Activated CD4-positive, alpha-beta T cell treated with anti-CD3 and anti-CD28 coated beads for 4 hours (primary cell): Measurements from ENCODE around the gene ANKRD63.

ENCODE experiments used
- DNase-seq, 2 donors: peaks; one replicate each; pipeline ENCODE4 v3.0.0-alpha.2; 2020

ANKRD63 gene

DNA sequence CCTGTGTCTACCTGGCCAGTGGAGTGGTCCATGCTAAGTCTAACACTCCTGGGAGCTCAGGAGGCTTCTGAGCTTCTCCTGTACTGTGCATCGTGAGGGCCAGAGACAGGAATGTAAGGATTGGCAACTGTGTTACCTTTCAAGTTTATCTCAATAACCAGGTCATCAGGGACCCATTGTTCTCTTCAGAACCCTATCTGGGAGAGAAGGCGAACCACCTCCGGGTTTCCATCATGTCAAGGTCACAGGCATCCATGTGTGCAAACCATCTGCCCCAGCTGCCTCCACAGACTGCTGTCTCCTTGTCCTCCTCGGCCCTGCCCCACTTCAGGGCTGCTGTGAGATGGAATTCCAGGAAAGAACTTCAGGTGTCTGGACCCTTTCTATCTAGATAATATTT is 5.9 kb downstream of the ANKRD63 start:
- DNase-seq: no peak

DNA sequence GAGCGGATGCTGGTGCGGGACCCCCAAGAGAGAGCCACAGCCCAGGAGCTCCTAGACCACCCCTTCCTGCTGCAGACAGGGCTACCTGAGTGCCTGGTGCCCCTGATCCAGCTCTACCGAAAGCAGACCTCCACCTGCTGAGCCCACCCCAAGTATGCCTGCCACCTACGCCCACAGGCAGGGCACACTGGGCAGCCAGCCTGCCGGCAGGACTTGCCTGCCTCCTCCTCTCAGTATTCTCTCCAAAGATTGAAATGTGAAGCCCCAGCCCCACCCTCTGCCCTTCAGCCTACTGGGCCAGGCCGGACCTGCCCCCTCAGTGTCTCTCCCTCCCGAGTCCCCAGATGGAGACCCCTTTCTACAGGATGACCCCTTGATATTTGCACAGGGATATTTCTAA is 6.9 kb downstream of the ANKRD63 start:
- DNase-seq: no peak

GRCh38 chr15:40275523-40275922 is 7.3 kb downstream of the ANKRD63 start:
- no peak for DNase-seq

- peak; percentile 87 to 90 for DNase-seq
These were observed 8.3 kb downstream of the ANKRD63 start for GRCh38 chr15:40274350-40275274.

DNA sequence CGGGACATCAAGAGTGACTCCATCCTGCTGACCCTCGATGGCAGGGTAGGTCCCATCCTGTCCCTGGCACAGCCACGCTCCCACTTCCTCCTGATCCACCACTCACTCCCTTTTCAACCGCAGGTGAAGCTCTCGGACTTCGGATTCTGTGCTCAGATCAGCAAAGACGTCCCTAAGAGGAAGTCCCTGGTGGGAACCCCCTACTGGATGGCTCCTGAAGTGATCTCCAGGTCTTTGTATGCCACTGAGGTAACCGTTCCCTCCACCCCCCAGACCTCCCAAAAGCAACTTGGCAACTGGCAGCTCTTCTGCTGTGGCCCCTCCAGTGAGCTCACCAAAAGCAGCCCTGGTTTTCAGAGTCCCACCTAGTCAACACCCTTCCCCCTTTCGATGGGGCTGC is 9.4 kb downstream of the ANKRD63 start:
- DNase-seq: no peak

DNA sequence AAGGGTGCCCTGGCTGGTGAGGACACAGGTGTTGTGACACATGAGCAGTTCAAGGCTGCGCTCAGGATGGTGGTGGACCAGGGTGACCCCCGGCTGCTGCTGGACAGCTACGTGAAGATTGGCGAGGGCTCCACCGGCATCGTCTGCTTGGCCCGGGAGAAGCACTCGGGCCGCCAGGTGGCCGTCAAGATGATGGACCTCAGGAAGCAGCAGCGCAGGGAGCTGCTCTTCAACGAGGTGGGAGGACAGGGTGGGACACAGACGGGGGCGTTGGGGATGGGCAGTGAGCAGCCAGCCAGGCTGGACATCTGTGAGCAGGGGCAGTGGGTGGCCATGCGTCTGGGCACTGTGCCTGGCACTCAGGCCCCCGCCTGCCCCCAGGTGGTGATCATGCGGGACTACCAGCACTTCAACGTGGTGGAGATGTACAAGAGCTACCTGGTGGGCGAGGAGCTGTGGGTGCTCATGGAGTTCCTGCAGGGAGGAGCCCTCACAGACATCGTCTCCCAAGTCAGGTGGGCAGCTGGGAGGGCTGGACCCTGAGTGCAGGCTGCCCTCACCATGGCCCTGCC is 10.3 kb downstream of the ANKRD63 start:
- DNase-seq: no peak

DNA sequence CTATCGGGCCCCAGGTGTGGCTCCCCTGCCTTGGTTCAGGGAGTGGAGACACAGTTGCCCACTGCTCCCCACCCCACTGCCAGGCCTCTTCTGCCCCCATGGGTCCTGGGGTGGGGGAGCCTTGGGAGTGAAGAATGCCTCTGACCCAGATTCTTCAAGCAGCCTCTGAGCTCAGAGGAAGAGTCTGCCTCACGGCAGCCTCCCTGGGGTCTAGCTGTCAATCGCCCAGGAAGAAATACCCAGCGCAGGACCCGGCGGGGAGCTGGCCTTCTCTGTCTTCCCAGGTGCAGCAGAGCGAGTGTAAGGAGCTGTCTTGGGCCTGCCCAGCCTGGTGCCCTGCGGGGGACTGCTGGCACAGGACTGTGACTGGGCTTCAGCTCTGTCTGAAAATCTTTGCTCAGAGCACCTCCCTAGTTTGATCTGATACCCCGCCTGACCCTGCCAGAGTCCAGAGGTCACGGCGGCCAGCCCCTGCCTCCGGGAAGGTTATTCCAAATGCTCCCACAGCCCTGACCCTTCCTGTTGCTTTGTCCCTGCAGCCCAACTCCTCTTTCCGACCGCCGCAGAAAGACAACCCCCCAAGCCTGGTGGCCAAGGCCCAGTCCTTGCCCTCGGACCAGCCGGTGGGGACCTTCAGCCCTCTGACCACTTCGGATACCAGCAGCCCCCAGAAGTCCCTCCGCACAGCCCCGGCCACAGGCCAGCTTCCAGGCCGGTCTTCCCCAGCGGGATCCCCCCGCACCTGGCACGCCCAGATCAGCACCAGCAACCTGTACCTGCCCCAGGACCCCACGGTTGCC is 11.0 kb downstream of the ANKRD63 start:
- no peak for DNase-seq

- DNase-seq: no peak
These were observed 12.4 kb downstream of the ANKRD63 start for GRCh38 chr15:40270246-40270995.

DNA sequence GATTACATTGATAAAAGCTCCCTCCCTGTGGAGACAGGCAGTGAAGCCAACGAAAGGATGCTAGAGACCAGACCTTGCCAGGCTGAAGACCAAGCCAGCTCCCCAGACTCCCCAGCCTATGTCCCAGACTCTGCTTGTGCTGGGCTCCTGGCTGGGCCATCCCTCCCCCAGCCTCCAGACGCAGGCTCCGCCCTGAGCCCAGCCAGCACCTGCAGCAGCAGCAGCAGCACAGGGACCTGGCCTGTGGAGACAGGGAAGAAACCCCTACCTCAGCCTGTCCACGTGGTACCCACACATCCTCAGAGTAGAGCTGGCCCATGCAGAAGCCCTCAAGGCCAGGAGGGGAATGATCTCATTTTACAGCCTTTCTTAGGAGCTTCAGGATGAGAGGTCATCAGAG is 13.3 kb downstream of the ANKRD63 start:
- no peak for DNase-seq

DNA sequence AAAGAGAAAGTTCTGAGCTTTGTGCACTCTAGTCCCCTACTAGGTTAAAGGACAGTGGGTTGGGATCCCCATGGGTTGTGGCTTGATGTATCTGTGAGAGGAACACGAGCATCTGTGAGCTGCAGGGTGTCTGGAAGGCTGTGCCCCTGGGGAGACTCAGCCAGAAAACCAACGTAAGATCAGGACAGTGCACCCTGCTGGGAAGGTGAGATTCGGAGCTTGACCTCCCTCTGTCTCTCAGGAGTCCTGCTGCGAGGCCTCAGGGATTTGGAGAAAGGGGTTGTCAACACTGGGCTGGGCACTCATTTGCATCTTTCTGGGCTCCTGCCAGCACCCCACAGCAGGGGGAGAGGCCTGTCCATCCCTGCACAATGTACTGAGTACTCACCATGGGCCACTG is 15.2 kb downstream of the ANKRD63 start:
- DNase-seq: no peak

- no peak for DNase-seq
These were observed 16.0 kb downstream of the ANKRD63 start for GRCh38 chr15:40266828-40267304.

DNA sequence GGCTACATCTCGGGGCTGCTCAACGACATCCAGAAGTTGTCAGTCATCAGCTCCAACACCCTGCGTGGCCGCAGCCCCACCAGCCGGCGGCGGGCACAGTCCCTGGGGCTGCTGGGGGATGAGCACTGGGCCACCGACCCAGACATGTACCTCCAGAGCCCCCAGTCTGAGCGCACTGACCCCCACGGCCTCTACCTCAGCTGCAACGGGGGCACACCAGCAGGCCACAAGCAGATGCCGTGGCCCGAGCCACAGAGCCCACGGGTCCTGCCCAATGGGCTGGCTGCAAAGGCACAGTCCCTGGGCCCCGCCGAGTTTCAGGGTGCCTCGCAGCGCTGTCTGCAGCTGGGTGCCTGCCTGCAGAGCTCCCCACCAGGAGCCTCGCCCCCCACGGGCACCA is 17.0 kb downstream of the ANKRD63 start:
- no peak for DNase-seq

DNA sequence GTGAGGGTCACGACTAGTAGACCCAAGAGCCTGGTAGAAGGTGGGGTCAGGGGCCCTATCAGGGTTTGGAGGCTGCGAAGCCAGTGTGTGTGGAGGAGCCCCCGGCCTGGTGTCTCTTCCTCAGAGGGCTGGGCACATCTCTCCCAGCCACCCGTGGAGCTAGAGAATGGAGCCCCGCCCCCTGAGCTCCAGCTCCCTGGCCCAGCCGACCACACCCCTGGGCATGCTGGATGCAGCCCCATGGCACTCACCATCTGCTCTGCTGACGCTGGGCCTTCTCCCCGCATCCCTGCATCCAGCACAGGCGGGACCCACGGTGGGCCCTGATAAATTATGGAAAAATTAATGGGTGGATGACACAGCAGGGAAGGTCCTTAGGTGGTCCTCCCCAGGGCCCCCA is 17.5 kb downstream of the ANKRD63 start:
- DNase-seq: no peak

DNA sequence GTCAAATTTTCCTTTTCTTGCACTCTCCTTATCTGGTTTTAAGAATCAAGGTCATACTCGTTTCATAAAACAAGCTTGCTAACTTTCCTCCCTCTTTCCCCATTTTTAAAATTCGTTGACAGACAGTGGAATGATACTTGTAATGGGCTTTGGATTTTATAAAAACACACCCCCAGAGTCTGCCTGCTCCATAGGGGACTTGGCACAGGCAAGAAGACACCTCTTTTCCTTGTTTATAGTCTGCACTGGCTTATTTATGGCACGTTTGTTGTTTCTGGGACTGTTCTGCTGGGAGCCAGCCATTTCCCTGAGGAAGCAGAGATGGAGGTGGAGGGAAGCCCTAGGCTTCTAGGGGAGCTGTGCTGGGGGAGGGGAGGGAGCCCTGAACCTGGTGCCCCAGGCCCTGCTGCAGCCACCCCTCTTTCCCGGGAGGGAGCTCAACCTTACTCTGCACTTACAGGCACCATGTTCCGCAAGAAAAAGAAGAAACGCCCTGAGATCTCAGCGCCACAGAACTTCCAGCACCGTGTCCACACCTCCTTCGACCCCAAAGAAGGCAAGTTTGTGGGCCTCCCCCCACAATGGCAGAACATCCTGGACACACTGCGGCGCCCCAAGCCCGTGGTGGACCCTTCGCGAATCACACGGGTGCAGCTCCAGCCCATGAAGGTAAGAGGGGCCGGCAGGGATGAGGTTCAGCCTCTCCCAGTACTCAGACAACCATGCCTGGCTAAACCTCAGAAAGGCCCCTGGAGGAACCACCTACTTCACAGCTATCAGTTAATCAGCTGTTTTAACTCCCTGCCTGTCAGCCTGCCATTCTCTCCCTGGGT is 18.3 kb downstream of the ANKRD63 start:
- no peak for DNase-seq

GRCh38 chr15:40263024-40263754 is 19.7 kb downstream of the ANKRD63 start:
- DNase-seq: no peak

DNA sequence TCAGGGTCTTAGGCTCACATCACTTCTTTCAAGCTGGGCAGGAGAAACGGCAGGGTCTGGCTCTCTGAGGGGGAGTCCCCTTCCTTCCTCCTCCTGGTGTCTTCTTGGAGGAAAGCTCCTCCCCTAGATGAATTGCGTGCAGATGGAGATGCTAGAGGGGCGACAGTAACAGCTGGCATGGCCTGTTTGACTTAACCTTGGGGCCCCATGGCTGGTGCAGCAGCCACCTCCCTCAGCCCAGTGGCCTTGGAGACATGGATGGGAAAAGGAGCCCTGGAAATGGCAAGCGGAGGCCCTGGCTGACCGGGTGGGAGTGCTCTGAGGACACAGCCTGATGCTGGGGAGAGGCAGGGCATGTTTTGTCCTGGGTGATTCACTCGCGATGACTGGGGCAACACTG is 23.8 kb downstream of the ANKRD63 start:
- DNase-seq: no peak

DNA sequence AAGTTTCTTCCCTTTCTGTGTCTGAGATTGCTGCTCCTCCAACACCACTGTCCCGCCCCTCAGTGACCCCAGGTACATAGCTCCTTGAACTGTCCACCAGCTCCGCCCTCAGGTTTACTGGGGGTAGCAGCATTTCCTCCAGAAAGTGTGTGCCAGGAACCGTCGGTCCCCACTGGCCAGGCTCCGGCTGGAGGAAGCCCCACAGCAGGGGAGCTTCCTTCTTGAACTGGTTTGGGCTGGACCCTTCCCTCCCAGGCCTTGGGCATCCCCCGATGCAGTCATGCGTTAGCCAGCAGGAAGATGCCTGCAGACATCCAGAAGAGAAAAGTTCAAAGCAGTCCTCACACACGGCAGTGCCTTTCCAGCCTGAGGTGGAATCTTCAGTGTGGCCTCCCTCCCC is 24.3 kb downstream of the ANKRD63 start:
- no peak for DNase-seq

GRCh38 chr15:40257656-40258450 is 25.0 kb downstream of the ANKRD63 start:
- DNase-seq: no peak

DNA sequence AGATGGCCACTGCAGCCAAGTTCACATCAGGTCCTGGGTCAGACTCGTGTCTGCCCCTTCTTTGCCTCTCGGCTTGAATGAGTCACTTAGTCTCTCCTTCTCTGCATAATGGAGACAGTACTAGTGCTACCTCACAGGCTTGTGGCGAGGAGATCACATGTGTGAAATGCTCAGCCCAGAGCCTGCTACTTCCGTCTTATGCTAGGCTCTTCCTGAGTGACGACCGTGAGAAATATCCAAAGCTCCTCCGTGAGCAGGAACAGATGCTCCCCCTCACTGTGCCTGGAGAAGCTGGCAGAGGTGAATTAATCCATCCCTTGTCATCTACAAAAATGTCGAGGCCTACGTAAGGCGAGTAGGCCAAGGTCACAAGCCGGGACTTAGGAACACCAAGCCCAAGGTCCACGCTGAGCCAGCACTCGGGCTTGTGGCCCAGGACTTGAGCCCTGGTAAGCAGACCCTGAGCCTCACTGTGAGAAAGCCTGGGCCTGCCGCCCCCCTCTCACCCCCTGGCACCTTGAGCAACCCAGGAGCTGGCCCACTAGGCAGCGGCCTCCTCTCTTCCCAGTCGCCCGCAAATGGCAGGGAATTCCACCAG is 26.1 kb downstream of the ANKRD63 start:
- no peak for DNase-seq

- DNase-seq: no peak
These were observed 27.8 kb downstream of the ANKRD63 start for GRCh38 chr15:40255033-40255432.
